ENCODE results near the gene WNT7B.

WNT7B gene

DNA sequence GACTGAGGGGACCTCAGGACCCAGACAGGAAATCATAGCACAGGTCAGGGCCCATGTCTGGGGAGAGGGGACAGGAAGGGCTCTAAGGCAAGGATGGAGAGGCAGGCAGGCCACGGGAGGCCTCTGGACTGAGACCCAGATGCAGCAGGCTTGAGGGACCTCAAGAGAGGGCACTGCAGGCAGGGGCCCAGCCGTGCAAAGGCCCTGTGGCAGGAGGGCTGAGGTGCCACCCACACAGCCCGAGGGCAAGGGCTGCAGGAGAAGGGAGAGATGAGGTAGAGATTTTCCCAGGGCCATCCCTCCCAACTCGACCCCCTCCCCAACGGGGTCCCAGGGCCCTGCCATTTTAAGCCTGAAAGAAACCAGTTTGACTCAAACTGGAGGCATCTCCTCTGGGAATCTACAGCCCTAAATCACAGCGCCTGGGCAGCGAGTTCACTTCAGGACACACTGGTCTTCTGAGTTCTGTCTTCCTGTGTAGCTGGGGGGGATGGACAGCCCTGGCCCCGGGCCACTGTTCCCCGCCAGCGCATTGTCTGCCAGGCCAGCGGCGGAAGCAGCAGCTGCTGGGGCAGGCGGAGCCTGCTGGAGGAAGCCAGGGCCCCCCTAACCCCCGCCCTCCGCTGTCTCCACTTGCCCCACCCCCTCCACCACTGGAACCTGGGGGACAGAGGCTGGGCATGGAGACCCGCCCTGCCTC lies 20.3 kb upstream of the WNT7B start:
- Histone ChIP-seq H3F3A (ENCODE audit: control insufficient read depth, insufficient read depth) (no peaks in the 10 kb centered on the region), H3K9me2 (replicated peaks; ENCODE audit: control insufficient read depth, low read length) (no peaks in the 10 kb centered on the region), H4K20me1 (ENCODE audit: control insufficient read depth, insufficient read depth, low read depth, low read length) (no peaks in the 10 kb centered on the region), H3K27ac (ENCODE audit: low read depth, low read length) (no peak overlapping the region), H3K4me1 (ENCODE audit: control insufficient read depth, low read length) (peaks cover 32% of the 10 kb centered on the region), H3K9me3 (ENCODE audit: control insufficient read depth, insufficient read depth, low read length) (no peaks in the 10 kb centered on the region), H3K79me2 (ENCODE audit: control insufficient read depth, low read length) (no peaks in the 10 kb centered on the region), H3K36me3 (ENCODE audit: control insufficient read depth, low read length) (no peaks in the 10 kb centered on the region), H3K4me3 (ENCODE audit: low read length) (no peak overlapping the region), H3K4me2 (ENCODE audit: low read length) (peak overlapping the region; percentile 49), H3K27me3 (ENCODE audit: control insufficient read depth, low read length) (no peaks in the 10 kb centered on the region; the same call in 1 of the 2 replicates)
- TF ChIP-seq, protein P1, sequence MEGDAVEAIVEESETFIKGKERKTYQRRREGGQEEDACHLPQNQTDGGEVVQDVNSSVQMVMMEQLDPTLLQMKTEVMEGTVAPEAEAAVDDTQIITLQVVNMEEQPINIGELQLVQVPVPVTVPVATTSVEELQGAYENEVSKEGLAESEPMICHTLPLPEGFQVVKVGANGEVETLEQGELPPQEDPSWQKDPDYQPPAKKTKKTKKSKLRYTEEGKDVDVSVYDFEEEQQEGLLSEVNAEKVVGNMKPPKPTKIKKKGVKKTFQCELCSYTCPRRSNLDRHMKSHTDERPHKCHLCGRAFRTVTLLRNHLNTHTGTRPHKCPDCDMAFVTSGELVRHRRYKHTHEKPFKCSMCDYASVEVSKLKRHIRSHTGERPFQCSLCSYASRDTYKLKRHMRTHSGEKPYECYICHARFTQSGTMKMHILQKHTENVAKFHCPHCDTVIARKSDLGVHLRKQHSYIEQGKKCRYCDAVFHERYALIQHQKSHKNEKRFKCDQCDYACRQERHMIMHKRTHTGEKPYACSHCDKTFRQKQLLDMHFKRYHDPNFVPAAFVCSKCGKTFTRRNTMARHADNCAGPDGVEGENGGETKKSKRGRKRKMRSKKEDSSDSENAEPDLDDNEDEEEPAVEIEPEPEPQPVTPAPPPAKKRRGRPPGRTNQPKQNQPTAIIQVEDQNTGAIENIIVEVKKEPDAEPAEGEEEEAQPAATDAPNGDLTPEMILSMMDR (IDR thresholded peaks at IDR 0.05; ENCODE audit: low read depth, low read length, poor library complexity, severe bottlenecking) = no peak

- Histone ChIP-seq H3K36me3 (ENCODE audit: control insufficient read depth, low read length) (no peaks in the 10 kb centered on the region), H3K9me3 (ENCODE audit: control insufficient read depth, insufficient read depth, low read length) (no peaks in the 10 kb centered on the region), H3K27me3 (ENCODE audit: control insufficient read depth, low read length) (no peaks in the 10 kb centered on the region; the same call in 1 of the 2 replicates), H3K27ac (ENCODE audit: low read depth, low read length) (no peak overlapping the region), H3K4me1 (ENCODE audit: control insufficient read depth, low read length) (peaks cover 32% of the 10 kb centered on the region), H3F3A (ENCODE audit: control insufficient read depth, insufficient read depth) (no peaks in the 10 kb centered on the region), H3K9me2 (replicated peaks; ENCODE audit: control insufficient read depth, low read length) (no peaks in the 10 kb centered on the region), H4K20me1 (ENCODE audit: control insufficient read depth, insufficient read depth, low read depth, low read length) (no peaks in the 10 kb centered on the region), H3K79me2 (ENCODE audit: control insufficient read depth, low read length) (no peaks in the 10 kb centered on the region), H3K4me3 (ENCODE audit: low read length) (no peak overlapping the region), H3K4me2 (ENCODE audit: low read length) (peak overlapping the region; percentile 49)
- TF ChIP-seq EZH2phosphoT487 (IDR thresholded peaks at IDR 0.05; ENCODE audit: borderline replicate concordance, low read length) = no peak
- TF ChIP-seq, protein P1 (IDR thresholded peaks at IDR 0.05; ENCODE audit: low read depth, low read length, poor library complexity, severe bottlenecking) = no peak
Measured at GRCh38 chr22:45996241-45997076, 19.5 kb upstream of the WNT7B start.

- H3K79me2 ChIP-seq (ENCODE audit: control insufficient read depth, low read length) = no peaks in the 10 kb centered on the region
- no peaks in the 10 kb centered on the region for H3K36me3 ChIP-seq (ENCODE audit: control insufficient read depth, low read length)
- H3K9me2 ChIP-seq (replicated peaks; ENCODE audit: control insufficient read depth, low read length) = no peaks in the 10 kb centered on the region
- H4K20me1 ChIP-seq (ENCODE audit: control insufficient read depth, insufficient read depth, low read depth, low read length) = no peaks in the 10 kb centered on the region
- no peak overlapping the region for H3K4me2 ChIP-seq (ENCODE audit: low read length)
- no peaks in the 10 kb centered on the region for H3K9me3 ChIP-seq (ENCODE audit: control insufficient read depth, insufficient read depth, low read length)
- no peak overlapping the region for H3K4me3 ChIP-seq (ENCODE audit: low read length)
- no peak overlapping the region for H3K27ac ChIP-seq (ENCODE audit: low read depth, low read length)
- TF ChIP-seq EZH2phosphoT487 (IDR thresholded peaks at IDR 0.05; ENCODE audit: borderline replicate concordance, low read length) = no peak
- no peaks in the 10 kb centered on the region for H3F3A ChIP-seq (ENCODE audit: control insufficient read depth, insufficient read depth)
- H3K4me1 ChIP-seq (ENCODE audit: control insufficient read depth, low read length) = peaks cover 32% of the 10 kb centered on the region
- H3K27me3 ChIP-seq (ENCODE audit: control insufficient read depth, low read length) = no peaks in the 10 kb centered on the region; the same call in none of the 2 replicates
Measured at GRCh38 chr22:45995405-45996101, 18.6 kb upstream of the WNT7B start.
